GM12878 (cell line): ENCODE measurements around the gene GVQW3. TPM values are rescaled to one million over a fixed set of nuclear protein-coding genes. Genes with fewer than 3 reads are reported as not detected.

ENCODE experiments used
- DPF2 ChIP-seq: fragments of 450-650 bp; IDR thresholded peaks from 2 replicates; pipeline ENCODE4 v1.6.1; 2017; ENCODE audit warnings: mild to moderate bottlenecking
- EED ChIP-seq: sonication (generic); IDR thresholded peaks from 2 replicates; pipeline ENCODE4 v1.6.1; 2016; ENCODE audit warnings: antibody characterized with exemption, low read depth
- IRF4 ChIP-seq: IDR thresholded peaks from 2 replicates; pipeline ENCODE4 v1.6.1; 2011; ENCODE audit warnings: low read depth, low read length
- NFXL1 ChIP-seq: fragments of 450-650 bp; IDR thresholded peaks from 2 replicates; pipeline ENCODE4 v1.6.1; 2017; ENCODE audit warnings: antibody characterized with exemption, mild to moderate bottlenecking, borderline replicate concordance
- NFYA ChIP-seq: IDR thresholded peaks from 2 replicates; pipeline ENCODE4 v1.6.1; 2011; ENCODE audit warnings: low read depth, mild to moderate bottlenecking, low read length, improper control_type of control experiment, borderline replicate concordance
- RELB ChIP-seq: fragments of 450-650 bp; IDR thresholded peaks from 2 replicates; pipeline ENCODE4 v1.6.1; 2017; ENCODE audit warnings: low read depth, mild to moderate bottlenecking, moderate library complexity
- RUNX3 ChIP-seq: IDR thresholded peaks from 2 replicates; pipeline ENCODE4 v1.6.1; 2012; ENCODE audit warnings: low read length, inconsistent platforms
- SMAD5 ChIP-seq: IDR thresholded peaks from 2 replicates; pipeline ENCODE4 v1.6.1; 2016; ENCODE audit warnings: antibody characterized with exemption, low read depth
- SP1 ChIP-seq: IDR thresholded peaks from one replicate; pipeline ENCODE4 v1.6.1; 2011; ENCODE audit warnings: low read depth, low read length
- STAT3 ChIP-seq: IDR thresholded peaks from 2 replicates; pipeline ENCODE4 v1.6.1; 2011; ENCODE audit warnings: low read depth, low read length, improper control_type of control experiment
- TCF7 ChIP-seq: IDR thresholded peaks from 2 replicates; pipeline ENCODE4 v1.6.1; 2014; ENCODE audit warnings: antibody characterized with exemption, borderline replicate concordance
- polyA plus RNA-seq, 11 experiments: library from polyadenylated mRNA; depleted of rRNA in 4 of 11; unstranded in 6 of 11; stranded (reverse) in 5 of 11; fragments of >200 nt; fragmentation: Nextera tagmentation in 4 of 11; fragmentation: Illumina TruSeq in 1 of 11; extraction: Ambion mirVana in 4 of 11; extraction: Trizol in 1 of 11; gene quantifications; 1 replicate in 1 of 11; 2 replicates in 10 of 11; pipeline versions ENCODE4 v1.2.1 to v1.2.3, GENCODE V29; 2011 to 2016; ENCODE audit warnings: inconsistent platforms in 2 of 11, missing spikeins in 2 of 11, low read depth in 1 of 11
- total RNA-seq, 4 experiments: library from RNA; depleted of rRNA in 3 of 4; stranded (reverse); fragments of >200 nt in 3 of 4; fragmentation: Illumina TruSeq in 1 of 4; extraction: Trizol in 1 of 4; gene quantifications; 2 replicates each; pipeline versions ENCODE4 v1.2.1 to v1.2.3, GENCODE V29; 2013 to 2021
- TF ChIP-seq, protein P1 (sequence below): fragments of 450-650 bp; IDR thresholded peaks from 2 replicates; pipeline ENCODE4 v1.6.1; 2017; ENCODE audit warnings: mild to moderate bottlenecking, moderate library complexity
- TF ChIP-seq, protein P2 (sequence below): IDR thresholded peaks from 2 replicates; pipeline ENCODE4 v1.6.1; 2011; ENCODE audit warnings: mild to moderate bottlenecking, low read depth, low read length, moderate library complexity; ENCODE audit not compliant: insufficient replicate concordance
- TF ChIP-seq, protein P3 (sequence below): fragments of 450-650 bp; IDR thresholded peaks from 2 replicates; pipeline ENCODE4 v1.6.1; 2018; ENCODE audit warnings: borderline replicate concordance, mild to moderate bottlenecking; ENCODE audit not compliant: partially characterized antibody

GVQW3 gene
- total and polyA plus RNA-seq, 10 of the 15 experiments (the other 5 are each of a cell fraction or from before 2014, with no cell fraction given): 0.13 to 3.3 (median 1.7) TPM

GRCh38 chr11:76394411-76394810 is 13.3 kb downstream of the GVQW3 start (continued):
- TF ChIP-seq, protein P1, sequence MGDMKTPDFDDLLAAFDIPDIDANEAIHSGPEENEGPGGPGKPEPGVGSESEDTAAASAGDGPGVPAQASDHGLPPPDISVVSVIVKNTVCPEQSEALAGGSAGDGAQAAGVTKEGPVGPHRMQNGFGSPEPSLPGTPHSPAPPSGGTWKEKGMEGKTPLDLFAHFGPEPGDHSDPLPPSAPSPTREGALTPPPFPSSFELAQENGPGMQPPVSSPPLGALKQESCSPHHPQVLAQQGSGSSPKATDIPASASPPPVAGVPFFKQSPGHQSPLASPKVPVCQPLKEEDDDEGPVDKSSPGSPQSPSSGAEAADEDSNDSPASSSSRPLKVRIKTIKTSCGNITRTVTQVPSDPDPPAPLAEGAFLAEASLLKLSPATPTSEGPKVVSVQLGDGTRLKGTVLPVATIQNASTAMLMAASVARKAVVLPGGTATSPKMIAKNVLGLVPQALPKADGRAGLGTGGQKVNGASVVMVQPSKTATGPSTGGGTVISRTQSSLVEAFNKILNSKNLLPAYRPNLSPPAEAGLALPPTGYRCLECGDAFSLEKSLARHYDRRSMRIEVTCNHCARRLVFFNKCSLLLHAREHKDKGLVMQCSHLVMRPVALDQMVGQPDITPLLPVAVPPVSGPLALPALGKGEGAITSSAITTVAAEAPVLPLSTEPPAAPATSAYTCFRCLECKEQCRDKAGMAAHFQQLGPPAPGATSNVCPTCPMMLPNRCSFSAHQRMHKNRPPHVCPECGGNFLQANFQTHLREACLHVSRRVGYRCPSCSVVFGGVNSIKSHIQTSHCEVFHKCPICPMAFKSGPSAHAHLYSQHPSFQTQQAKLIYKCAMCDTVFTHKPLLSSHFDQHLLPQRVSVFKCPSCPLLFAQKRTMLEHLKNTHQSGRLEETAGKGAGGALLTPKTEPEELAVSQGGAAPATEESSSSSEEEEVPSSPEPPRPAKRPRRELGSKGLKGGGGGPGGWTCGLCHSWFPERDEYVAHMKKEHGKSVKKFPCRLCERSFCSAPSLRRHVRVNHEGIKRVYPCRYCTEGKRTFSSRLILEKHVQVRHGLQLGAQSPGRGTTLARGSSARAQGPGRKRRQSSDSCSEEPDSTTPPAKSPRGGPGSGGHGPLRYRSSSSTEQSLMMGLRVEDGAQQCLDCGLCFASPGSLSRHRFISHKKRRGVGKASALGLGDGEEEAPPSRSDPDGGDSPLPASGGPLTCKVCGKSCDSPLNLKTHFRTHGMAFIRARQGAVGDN: no peak
- TF ChIP-seq SMAD5 (no peak), DPF2 (no peak), TCF7 (no peak), NFYA (no peak), RELB (no peak), NFXL1 (no peak), EED (no peak), IRF4 (no peak), RUNX3 (no peak), STAT3 (no peak), SP1 (no peak)
- TF ChIP-seq, protein P2, sequence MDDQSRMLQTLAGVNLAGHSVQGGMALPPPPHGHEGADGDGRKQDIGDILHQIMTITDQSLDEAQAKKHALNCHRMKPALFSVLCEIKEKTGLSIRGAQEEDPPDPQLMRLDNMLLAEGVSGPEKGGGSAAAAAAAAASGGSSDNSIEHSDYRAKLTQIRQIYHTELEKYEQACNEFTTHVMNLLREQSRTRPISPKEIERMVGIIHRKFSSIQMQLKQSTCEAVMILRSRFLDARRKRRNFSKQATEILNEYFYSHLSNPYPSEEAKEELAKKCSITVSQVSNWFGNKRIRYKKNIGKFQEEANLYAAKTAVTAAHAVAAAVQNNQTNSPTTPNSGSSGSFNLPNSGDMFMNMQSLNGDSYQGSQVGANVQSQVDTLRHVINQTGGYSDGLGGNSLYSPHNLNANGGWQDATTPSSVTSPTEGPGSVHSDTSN: no peak
- TF ChIP-seq, protein P3, sequence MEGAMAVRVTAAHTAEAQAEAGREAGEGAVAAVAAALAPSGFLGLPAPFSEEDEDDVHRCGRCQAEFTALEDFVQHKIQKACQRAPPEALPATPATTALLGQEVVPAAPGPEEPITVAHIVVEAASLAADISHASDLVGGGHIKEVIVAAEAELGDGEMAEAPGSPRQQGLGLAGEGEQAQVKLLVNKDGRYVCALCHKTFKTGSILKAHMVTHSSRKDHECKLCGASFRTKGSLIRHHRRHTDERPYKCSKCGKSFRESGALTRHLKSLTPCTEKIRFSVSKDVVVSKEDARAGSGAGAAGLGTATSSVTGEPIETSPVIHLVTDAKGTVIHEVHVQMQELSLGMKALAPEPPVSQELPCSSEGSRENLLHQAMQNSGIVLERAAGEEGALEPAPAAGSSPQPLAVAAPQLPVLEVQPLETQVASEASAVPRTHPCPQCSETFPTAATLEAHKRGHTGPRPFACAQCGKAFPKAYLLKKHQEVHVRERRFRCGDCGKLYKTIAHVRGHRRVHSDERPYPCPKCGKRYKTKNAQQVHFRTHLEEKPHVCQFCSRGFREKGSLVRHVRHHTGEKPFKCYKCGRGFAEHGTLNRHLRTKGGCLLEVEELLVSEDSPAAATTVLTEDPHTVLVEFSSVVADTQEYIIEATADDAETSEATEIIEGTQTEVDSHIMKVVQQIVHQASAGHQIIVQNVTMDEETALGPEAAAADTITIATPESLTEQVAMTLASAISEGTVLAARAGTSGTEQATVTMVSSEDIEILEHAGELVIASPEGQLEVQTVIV: no peak
